HepG2 (cell line): Measurements from ENCODE around the gene CYLD. TPM values are rescaled to one million over a fixed set of nuclear protein-coding genes. Genes with fewer than 3 reads are reported as not detected.

Experiments
- AHDC1 ChIP-seq: sonication (generic); formaldehyde crosslinking; IDR thresholded peaks from 2 replicates; pipeline ENCODE4 v1.5.1; 2020; ENCODE audit warnings: mild to moderate bottlenecking, missing genetic modification reagents, borderline replicate concordance
- DNMT1 ChIP-seq: sonication (generic); formaldehyde crosslinking; IDR thresholded peaks from 2 replicates; pipeline ENCODE4 v1.5.1; 2020; ENCODE audit warnings: mild to moderate bottlenecking, missing genetic modification reagents
- FOXM1 ChIP-seq: sonication (generic); formaldehyde crosslinking; IDR thresholded peaks from 2 replicates; pipeline ENCODE4 v1.5.0; 2020; ENCODE audit warnings: missing genetic modification reagents
- GTF2F1 ChIP-seq: fragments of 150-350 bp; IDR thresholded peaks from 2 replicates; pipeline ENCODE4 v1.6.1; 2014; ENCODE audit warnings: low read length
- JUN ChIP-seq: sonication (generic); formaldehyde crosslinking; IDR thresholded peaks from 2 replicates; pipeline ENCODE4 v1.4.0; 2020; ENCODE audit warnings: mild to moderate bottlenecking, missing genetic modification reagents
- NR2F2 ChIP-seq: IDR thresholded peaks from 2 replicates; pipeline ENCODE4 v1.6.1; 2012; ENCODE audit warnings: low read depth, inconsistent platforms, borderline replicate concordance
- PBX3 ChIP-seq: sonication (generic); formaldehyde crosslinking; IDR thresholded peaks from 2 replicates; pipeline ENCODE4 v1.8.1; 2023; ENCODE audit warnings: missing genetic modification reagents, inconsistent platforms, borderline replicate concordance
- REL ChIP-seq: sonication (generic); formaldehyde crosslinking; conservative IDR thresholded peaks from 2 replicates; pipeline ENCODE4 v1.8.0; 2022; ENCODE audit warnings: mild to moderate bottlenecking, missing genetic modification reagents, moderate library complexity
- SMAD9 ChIP-seq: sonication (generic); formaldehyde crosslinking; IDR thresholded peaks from 2 replicates; pipeline ENCODE4 v1.5.1; 2020; ENCODE audit warnings: mild to moderate bottlenecking, missing genetic modification reagents
- TARDBP ChIP-seq: sonication (generic); formaldehyde crosslinking; IDR thresholded peaks from 2 replicates; pipeline ENCODE4 v1.8.0; 2022; ENCODE audit warnings: mild to moderate bottlenecking, missing genetic modification reagents
- THAP11 ChIP-seq: IDR thresholded peaks from 2 replicates; pipeline ENCODE4 v1.6.1; 2016; ENCODE audit warnings: missing biosample characterization, missing genetic modification reagents
- XRCC5 ChIP-seq: fragments of 200-400 bp; formaldehyde crosslinking; optimal IDR thresholded peaks from 2 replicates; pipeline ENCODE3; 2017; ENCODE audit warnings: mild to moderate bottlenecking, low read length
- ZNF280D ChIP-seq: sonication (generic); formaldehyde crosslinking; IDR thresholded peaks from 2 replicates; pipeline ENCODE4 v1.5.1; 2020; ENCODE audit warnings: mild to moderate bottlenecking, missing genetic modification reagents
- ZNF335 ChIP-seq: sonication (generic); formaldehyde crosslinking; IDR thresholded peaks from 2 replicates; pipeline ENCODE4 v1.4.0; 2020; ENCODE audit warnings: missing genetic modification reagents
- ZNF562 ChIP-seq: sonication (generic); formaldehyde crosslinking; IDR thresholded peaks from 2 replicates; pipeline ENCODE4 v1.8.0; 2022; ENCODE audit warnings: missing genetic modification reagents, borderline replicate concordance
- ZNF605 ChIP-seq: sonication (generic); formaldehyde crosslinking; IDR thresholded peaks from 2 replicates; pipeline ENCODE4 v1.8.0; 2022; ENCODE audit warnings: mild to moderate bottlenecking, missing genetic modification reagents
- ZNF691 ChIP-seq: sonication (generic); formaldehyde crosslinking; IDR thresholded peaks from 2 replicates; pipeline ENCODE4 v1.4.0; 2020; ENCODE audit warnings: missing genetic modification reagents, low read depth, mild to moderate bottlenecking, borderline replicate concordance
- ZNF737 ChIP-seq: sonication (generic); formaldehyde crosslinking; IDR thresholded peaks from 2 replicates; pipeline ENCODE4 v1.5.0; 2020; ENCODE audit warnings: missing genetic modification reagents, mild to moderate bottlenecking, borderline replicate concordance
- polyA plus RNA-seq, 8 experiments: library from polyadenylated mRNA; depleted of rRNA in 3 of 8; stranded (reverse) in 7 of 8; unstranded in 1 of 8; fragments of >200 nt; fragmentation: Illumina TruSeq in 4 of 8; extraction: Trizol in 4 of 8; gene quantifications; 2 replicates each; pipeline versions ENCODE4 v1.2.1 to v1.2.3, GENCODE V29; 2011 to 2016; ENCODE audit warnings: low read depth in 4 of 8, missing spikeins in 1 of 8, mixed read lengths in 1 of 8; ENCODE audit not compliant: insufficient read depth in 1 of 8
- total RNA-seq, 5 experiments: library from RNA; depleted of rRNA; stranded (reverse); fragments of >200 nt; fragmentation: Illumina TruSeq; extraction: Trizol; gene quantifications; 2 replicates each; pipeline ENCODE4 v1.2.3, GENCODE V29; 2016; ENCODE audit warnings: low read depth in 1 of 5

The CYLD gene
- total and polyA plus RNA-seq, 2 of the 13 experiments (the other 11 are each of a cell fraction or from before 2014, with no cell fraction given) = 6.1 to 11.4 TPM

GRCh38 chr16:50806099-50807062, 64.5 kb downstream of the CYLD start (continued):
- TF ChIP-seq TARDBP (CRISPR knock-in tag) (peak; percentile 63; the same call in 1 of the 2 replicates), ZNF335 (CRISPR knock-in tag) (no peak), NR2F2 (no peak; the same call in 1 of the 2 replicates), ZNF691 (peak; percentile 87), ZNF562 (no peak), AHDC1 (CRISPR knock-in tag) (no peak), THAP11 (no peak; the same call in 1 of the 2 replicates), ZNF605 (CRISPR knock-in tag) (peak; percentile 86), ZNF737 (CRISPR knock-in tag) (no peak), FOXM1 (no peak), XRCC5 (peak; percentile 90), DNMT1 (CRISPR knock-in tag) (no peak), JUN (0 out of 2 replicates have a peak, but pooled peaks have one; percentile 75), ZNF280D (CRISPR knock-in tag) (peak; percentile 81; the same call in 1 of the 2 replicates), REL (CRISPR knock-in tag) (no peak), PBX3 (CRISPR knock-in tag) (no peak), GTF2F1 (no peak), SMAD9 (CRISPR knock-in tag) (no peak)
